NCI-H2107 (cell line): ENCODE measurements around the gene THAP3.

ENCODE experiments used
- DNase-seq: peaks from one replicate; lab custom pipeline; 2025; lab: John Stamatoyannopoulos, UW

THAP3 gene, protein sequence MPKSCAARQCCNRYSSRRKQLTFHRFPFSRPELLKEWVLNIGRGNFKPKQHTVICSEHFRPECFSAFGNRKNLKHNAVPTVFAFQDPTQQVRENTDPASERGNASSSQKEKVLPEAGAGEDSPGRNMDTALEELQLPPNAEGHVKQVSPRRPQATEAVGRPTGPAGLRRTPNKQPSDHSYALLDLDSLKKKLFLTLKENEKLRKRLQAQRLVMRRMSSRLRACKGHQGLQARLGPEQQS

DNA sequence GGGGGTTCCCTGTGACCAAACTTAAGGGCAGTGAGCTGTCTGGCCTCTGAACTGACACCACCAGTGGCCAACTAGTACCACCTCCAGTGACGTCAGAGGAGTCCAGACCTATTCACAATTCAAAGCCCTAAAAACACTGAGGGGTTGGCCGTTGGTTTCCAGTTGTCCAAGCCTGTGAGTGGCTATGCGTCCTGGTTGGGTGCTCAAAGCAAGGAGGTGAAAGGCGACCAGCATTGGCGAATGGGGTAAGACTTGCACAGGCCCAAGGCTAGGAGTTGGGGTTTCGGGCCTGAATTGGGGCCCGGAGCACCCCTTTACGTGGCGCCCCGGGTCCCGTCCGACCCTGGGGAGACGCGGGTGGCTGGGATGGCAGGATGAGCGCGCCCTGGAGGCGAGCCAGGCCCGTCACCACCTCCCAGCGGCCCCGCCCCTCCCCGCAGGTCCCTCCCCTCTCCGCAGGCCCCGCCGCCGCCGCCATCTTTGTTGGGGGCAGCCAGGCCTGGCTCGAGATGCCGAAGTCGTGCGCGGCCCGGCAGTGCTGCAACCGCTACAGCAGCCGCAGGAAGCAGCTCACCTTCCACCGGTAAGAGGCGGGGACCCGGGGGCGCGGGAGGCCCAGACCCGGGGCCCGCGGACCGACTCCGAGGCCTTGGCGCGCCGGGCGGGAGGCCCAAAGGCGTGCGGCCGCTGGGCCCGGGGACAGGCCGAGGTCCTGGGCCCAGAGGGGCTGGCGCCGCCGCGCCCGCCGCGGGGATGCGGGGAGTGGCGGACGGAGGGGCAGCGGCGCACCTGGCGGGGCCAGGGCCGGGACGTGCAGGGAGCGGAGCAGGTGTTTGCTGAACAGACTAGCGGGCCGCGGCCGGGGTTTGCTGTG, at the start of gene THAP3:
THAP3 (plus strand) TSS at position 159 of the 874 bp plus-strand sequence; CDS start at position 510, 351 bp downstream.
- DNase-seq: no peak

DNA sequence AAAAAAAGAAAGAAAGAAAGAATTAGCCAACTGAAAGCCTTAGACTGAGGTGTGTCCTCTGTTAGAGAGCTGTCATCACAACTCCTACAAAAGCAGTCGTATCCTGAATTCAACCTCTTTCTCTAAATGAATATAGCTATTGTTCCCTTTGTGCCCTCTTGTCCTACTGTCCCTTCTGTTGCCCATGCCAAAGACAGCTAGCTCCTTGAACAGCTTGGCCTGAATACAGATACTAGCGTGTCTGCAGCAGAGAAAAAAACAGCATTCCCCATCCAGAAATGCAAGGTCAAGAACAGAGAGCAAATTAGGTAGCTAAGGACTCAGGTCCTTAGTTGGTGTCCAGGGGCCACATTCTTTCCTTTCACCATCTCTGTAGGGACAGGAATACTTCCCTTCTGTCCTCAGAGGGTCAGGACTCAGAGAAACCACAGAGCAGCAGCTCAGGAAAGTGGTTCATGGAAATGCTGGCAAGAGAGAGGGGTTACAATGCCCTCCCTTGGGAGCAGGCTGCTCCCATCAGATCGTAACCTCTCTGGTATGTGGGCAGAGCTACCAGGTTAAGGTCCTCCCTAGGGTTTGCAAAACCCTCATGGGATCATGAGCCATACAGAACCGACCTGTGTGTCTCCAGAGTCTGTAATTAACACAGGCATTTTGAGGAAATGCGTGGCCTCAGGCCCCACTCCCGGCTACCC, 46.7 kb upstream of the THAP3 start:
- DNase-seq: no peak

- no peak for DNase-seq
Observed at GRCh38 chr1:6578624-6579373, 45.9 kb upstream of the THAP3 start.

DNA sequence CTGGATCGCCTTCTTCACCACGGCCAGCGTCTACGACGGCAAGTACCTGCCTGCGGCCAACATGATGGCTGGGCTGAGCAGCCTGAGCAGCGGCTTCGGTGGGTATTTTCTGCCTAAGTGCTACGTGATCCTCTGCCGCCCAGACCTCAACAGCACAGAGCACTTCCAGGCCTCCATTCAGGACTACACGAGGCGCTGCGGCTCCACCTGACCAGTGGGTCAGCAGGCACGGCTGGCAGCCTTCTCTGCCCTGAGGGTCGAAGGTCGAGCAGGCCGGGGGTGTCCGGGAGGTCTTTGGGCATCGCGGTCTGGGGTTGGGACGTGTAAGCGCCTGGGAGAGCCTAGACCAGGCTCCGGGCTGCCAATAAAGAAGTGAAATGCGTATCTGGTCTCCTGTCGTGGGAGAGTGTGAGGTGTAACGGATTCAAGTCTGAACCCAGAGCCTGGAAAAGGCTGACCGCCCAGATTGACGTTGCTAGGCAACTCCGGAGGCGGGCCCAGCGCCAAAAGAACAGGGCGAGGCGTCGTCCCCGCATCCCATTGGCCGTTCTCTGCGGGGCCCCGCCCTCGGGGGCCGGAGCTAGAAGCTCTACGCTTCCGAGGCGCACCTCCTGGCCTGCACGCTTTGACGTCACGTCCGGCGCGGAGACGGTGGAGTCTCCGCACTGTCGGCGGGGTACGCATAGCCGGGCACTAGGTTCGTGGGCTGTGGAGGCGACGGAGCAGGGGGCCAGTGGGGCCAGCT, 45.1 kb upstream of the THAP3 start, which contains the start of gene ZBTB48:
ZBTB48 (plus strand) TSS at position 621 of the 745 bp plus-strand sequence. CDS start 616 bp downstream, outside the sequence.
- peak; percentile 73 for DNase-seq

DNA sequence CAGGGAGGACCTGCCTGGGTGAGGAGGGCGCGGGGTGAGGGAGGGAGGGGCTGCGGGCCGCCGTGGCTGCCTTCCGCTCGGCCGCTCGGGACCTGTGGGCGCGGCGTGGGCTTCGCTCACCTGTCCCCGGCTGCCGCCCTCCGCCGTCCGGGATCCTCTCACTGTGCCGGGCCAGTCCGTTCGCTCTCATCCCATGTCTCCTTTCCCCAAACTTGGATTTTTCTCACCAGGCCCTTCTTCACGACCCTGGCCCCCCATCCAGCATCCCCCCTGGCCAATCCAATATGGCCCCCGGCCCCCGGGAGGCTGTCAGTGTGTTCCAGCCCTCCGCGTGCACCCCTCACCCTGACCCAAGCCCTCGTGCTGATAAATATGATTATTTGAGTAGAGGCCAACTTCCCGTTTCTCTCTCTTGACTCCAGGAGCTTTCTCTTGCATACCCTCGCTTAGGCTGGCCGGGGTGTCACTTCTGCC, 44.5 kb upstream of the THAP3 start:
- no peak for DNase-seq

DNA sequence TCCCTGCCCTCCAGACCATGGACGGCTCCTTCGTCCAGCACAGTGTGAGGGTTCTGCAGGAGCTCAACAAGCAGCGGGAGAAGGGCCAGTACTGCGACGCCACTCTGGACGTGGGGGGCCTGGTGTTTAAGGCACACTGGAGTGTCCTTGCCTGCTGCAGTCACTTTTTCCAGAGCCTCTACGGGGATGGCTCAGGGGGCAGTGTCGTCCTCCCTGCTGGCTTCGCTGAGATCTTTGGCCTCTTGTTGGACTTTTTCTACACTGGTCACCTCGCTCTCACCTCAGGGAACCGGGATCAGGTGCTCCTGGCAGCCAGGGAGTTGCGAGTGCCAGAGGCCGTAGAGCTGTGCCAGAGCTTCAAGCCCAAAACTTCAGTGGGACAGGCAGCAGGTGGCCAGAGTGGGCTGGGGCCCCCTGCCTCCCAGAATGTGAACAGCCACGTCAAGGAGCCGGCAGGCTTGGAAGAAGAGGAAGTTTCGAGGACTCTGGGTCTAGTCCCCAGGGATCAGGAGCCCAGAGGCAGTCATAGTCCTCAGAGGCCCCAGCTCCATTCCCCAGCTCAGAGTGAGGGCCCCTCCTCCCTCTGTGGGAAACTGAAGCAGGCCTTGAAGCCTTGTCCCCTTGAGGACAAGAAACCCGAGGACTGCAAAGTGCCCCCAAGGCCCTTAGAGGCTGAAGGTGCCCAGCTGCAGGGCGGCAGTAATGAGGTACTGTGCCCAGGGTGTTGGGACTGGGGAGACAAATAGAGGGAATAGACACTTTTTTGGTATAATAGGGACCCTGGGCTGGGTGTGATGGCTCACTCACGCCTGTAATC, 43.9 kb upstream of the THAP3 start:
- no peak for DNase-seq

GRCh38 chr1:6581561-6582305, 42.9 kb upstream of the THAP3 start:
- DNase-seq: no peak

- DNase-seq: no peak
Observed at GRCh38 chr1:6582370-6582769, 42.3 kb upstream of the THAP3 start.

- DNase-seq: no peak
Observed at GRCh38 chr1:6584126-6585080, 40.3 kb upstream of the THAP3 start.

DNA sequence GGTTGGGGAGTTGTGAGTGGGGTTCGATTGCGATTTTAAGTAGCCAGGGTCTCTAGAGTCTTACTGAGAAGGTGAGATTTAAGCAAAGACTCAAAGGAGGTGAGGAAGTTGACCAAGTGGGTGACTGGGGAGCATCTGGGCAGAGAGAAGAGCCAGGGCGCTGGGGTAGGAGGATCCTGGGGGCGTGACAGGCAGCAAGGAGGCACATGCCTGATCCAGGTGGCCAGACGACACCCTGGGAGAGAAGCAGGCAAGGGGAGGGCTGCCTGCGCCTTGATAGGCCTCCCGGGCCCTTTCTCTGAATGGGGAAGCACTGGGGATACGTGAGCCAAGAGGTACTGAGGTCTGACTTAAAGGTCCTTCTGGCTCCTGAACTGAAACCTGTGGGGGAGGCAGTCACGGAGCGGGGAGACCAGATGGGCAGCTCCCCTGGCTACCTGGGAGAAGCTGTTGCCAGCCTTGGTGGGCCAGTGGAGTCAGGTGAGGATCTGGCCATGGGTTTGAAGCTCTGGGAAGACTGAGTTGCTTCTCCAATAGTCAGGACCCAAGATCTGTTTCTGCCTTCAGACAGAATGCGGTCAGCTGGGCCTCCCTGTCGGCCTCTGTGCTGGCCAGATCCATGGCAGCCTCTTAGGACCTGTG, 39.5 kb upstream of the THAP3 start:
- no peak for DNase-seq

- no peak for DNase-seq
Observed at GRCh38 chr1:6585841-6586240, 38.8 kb upstream of the THAP3 start.

- no peak for DNase-seq
Observed at GRCh38 chr1:6586404-6586816, 38.3 kb upstream of the THAP3 start.

DNA sequence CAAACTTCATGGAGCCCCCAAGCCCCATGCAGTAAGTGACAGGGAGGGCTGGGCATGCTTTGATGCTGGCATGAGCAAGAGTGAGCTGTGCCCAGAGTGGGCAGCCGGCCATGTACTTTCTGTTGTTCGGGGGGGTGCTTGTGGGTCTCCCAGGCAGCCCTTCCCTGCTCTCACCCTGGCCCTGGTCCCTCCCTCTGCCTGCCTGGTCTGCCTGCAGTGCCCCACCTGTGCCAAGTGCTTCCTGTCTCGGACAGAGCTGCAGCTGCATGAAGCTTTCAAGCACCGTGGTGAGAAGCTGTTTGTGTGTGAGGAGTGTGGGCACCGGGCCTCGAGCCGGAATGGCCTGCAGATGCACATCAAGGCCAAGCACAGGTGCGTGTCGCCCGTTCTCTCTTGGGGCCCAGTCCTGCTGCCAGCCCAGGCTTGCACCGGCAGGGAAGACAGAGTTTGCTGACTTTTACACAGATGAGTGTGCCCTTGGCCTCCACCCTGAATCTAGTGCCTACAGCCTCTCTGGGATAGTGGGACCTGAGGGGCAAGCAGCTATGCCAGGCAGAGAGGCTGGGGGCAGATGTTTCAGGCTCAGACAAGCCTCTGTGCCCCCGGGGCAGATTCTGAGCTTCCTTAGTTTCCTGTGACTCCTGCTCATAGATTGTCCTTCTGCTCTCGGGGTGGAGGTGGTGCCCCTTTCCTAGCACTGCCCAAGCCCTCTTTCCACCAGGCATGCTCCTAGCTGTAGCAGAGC, 37.2 kb upstream of the THAP3 start:
- no peak for DNase-seq

DNA sequence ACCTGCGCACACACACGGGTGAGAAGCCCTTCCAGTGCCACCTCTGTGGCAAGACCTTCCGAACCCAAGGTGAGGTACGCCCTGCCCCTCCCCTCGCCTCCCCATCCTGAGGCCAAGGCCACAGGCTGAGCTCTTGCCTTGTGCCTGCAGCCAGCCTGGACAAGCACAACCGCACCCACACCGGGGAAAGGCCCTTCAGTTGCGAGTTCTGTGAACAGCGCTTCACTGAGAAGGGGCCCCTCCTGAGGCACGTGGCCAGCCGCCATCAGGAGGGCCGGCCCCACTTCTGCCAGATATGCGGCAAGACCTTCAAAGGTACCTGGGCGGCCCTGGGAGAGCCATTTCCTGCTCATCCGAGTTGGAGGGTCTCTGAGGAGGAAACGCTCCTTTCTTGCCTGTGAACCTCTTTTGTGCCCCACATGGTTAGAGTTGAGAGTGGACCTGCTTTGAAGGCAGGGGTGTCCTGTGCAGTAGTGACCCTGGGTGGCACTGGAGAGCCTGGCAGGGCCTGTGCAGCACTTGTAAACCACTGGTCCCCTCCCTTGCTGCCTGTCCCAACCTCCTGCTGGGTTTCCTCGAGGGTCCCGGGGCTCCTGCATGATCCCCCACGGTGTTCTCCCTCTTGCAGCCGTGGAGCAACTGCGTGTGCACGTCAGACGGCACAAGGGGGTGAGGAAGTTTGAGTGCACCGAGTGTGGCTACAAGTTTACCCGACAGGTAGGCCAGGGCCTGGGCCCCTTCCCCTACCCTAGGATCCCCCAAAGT, 36.4 kb upstream of the THAP3 start:
- no peak for DNase-seq

GRCh38 chr1:6588893-6589520, 35.7 kb upstream of the THAP3 start:
- DNase-seq: no peak

- DNase-seq: no peak
Observed at GRCh38 chr1:6590046-6590445, 34.6 kb upstream of the THAP3 start.
